GM10266 (cell line): ENCODE measurements around the gene LRRTM2.
"Not testable (repeated sequence)": the region's sequence is repeated elsewhere in the genome, so short reads cannot be mapped to it uniquely, and the experiment has no call there.

ENCODE experiments used
- DNase-seq: peaks from one replicate; pipeline ENCODE4 v3.0.0; 2012; ENCODE audit errors: extremely low spot score
- CTCF ChIP-seq: IDR thresholded peaks from 2 replicates; pipeline ENCODE4 v1.5.1; 2012; ENCODE audit warnings: mild to moderate bottlenecking, low read depth; ENCODE audit not compliant: control insufficient read depth, insufficient read depth; ENCODE audit errors: missing control alignments

The LRRTM2 gene

GRCh38 chr5:138841531-138841930 lies 33.6 kb downstream of the LRRTM2 start:
- TF ChIP-seq CTCF = no peak
- no peak for DNase-seq

GRCh38 chr5:138840103-138840502 lies 35.0 kb downstream of the LRRTM2 start:
- no peak for TF ChIP-seq CTCF

GRCh38 chr5:138837160-138837559 lies 38.0 kb downstream of the LRRTM2 start:
- no peak for TF ChIP-seq CTCF
- no peak for DNase-seq

More at GRCh38 chr5:138840103-138840502, 35.0 kb downstream of the LRRTM2 start:
- DNase-seq = no peak

- not testable (repeated sequence) for DNase-seq
Observed at GRCh38 chr5:138834853-138835252, 40.3 kb downstream of the LRRTM2 start.

GRCh38 chr5:138833726-138834480 lies 41.2 kb downstream of the LRRTM2 start:
- DNase-seq = no peak
- TF ChIP-seq CTCF = no peak

- DNase-seq = no peak
- TF ChIP-seq CTCF = no peak
Observed at GRCh38 chr5:138833080-138833479, 42.1 kb downstream of the LRRTM2 start.

- TF ChIP-seq CTCF = no peak
- DNase-seq = no peak
Observed at GRCh38 chr5:138832218-138832617, 42.9 kb downstream of the LRRTM2 start.

GRCh38 chr5:138831703-138832102 lies 43.4 kb downstream of the LRRTM2 start:
- no peak for TF ChIP-seq CTCF
- no peak for DNase-seq
